ES-I3 (cell line): ENCODE measurements around the gene LAPTM5.
"Not testable (repeated sequence)": the region's sequence is repeated elsewhere in the genome, so short reads cannot be mapped to it uniquely, and the experiment has no call there.

Experiments used
- H3K36me3 ChIP-seq: 2 replicates; pipeline ENCODE4 v1.6.1; 2013; ENCODE audit warnings: mild to moderate bottlenecking, low read length, control low read depth, moderate library complexity; ENCODE audit not compliant: insufficient read depth
- H3K4me1 ChIP-seq: 2 replicates; pipeline ENCODE4 v1.6.1; 2013; ENCODE audit warnings: mild to moderate bottlenecking, control low read depth, low read length; ENCODE audit not compliant: insufficient read depth
- H3K9ac ChIP-seq: 2 replicates; pipeline ENCODE4 v1.6.1; 2013; ENCODE audit warnings: low read depth, mild to moderate bottlenecking, low read length, moderate library complexity
- H3K9me3 ChIP-seq: 2 replicates; pipeline ENCODE4 v1.6.1; 2013; ENCODE audit warnings: mild to moderate bottlenecking, low read length, moderate library complexity; ENCODE audit not compliant: control insufficient read depth, insufficient read depth

LAPTM5 gene

DNA sequence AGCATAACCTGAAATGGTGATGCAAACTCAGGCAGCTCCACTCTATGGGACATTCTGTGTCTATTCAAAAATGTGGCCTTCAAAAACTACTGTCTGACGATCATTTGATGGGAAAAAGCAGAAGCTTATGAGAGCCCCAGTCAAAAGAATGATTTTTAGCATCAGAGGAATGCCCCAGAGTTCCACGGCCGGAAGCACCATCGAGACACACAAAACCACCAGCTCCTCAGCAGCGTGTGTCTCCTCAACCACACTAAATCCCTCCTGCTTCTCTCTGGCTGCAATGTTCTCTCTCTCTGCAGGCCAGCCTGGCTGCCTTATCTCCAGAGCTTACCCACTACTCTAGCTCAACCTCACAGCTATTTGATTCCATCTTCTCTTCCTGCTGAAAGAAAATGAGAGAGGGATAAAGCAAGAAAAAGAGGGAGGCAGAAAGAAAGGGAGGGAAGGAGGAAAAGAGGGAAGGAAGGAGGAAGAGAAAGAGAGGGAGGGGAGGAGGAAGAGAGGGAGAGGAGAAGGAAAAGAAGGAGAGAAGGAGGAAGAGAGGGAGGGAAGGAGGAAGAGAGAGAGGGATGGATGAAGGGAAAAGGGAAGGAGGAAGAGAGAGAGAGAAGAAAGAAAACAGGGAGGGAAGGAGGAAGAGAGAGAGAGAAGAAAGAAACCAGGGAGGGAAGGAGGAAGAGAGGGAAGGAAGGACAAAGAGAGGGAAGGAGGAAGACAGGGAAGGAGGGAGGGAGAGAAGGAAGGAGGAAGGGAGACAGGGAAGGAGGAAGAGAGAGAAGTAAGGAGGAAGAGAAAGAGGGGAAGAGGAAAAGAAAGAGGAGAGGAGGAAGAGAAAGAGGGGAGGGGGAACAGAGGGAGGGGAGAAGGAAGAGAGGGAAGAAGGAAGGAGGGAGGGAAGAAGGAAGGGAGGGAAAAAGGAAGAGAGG lies 33.5 kb upstream of the LAPTM5 start:
- Histone ChIP-seq H3K36me3 (no peaks in the 10 kb centered on the region), H3K4me1 (no peaks in the 10 kb centered on the region; the same call in 1 of the 2 replicates), H3K9ac (no peak overlapping the region), H3K9me3 (0 out of 2 replicates have a peak, but pooled peaks cover 2% of the 10 kb centered on the region)

DNA sequence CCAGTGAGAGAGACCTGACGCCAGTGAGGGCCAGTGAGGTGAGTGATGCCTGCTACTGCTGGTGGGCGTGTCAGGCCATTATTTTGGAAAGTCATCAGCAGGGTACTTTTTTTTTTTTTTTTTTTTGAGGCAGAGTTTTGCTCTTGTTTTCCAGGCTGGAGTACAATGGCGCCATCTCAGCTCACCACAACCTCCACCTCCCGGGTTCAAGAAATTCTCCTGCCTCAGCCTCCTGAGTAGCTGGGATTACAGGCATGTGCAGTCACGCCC lies 32.6 kb upstream of the LAPTM5 start:
- not testable (repeated sequence) for H3K9ac ChIP-seq, H3K36me3 ChIP-seq, H3K9me3 ChIP-seq, H3K4me1 ChIP-seq

DNA sequence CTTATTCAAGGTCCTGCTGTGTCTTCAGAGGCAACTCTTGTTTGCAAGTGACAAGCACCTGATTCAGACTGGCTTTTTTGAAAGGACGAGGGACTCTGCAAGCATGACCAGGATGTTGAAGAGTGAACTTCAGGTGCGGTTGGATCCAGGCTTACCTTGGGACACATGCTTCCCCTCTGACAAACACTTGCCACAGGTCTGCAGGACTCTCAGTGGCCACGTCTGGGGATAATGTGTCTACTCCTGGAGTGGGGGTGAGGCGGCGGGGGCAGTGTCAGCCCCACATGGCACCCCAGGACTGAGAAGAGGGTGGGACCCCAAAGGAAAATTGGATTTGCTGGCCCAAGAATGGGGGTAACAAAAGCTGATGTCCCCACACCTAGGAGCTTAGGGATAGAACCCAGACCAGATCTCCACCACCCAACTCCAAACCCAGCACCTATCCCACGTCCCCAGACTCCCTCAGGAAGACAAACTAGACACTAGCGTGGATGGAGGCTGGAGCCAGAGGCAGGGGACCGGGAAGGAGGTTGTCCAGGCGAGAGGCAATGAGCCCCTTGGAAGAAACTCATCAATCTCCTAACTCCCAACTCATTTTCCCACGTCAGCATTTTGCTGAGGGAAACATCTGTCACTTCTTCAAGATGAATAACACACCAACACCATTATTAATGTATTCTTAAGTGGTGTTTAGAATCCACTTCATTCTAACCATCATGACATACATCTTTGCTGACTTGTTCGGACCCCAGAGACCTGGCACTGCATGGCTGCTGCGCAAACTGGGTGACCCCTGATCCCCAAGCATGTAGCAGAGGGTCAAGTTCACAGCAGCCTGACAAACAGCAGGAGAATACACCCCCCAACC lies 32.0 kb upstream of the LAPTM5 start:
- Histone ChIP-seq H3K4me1 (no peaks in the 10 kb centered on the region; the same call in 1 of the 2 replicates), H3K9me3 (0 out of 2 replicates have a peak, but pooled peaks cover 2% of the 10 kb centered on the region), H3K36me3 (no peaks in the 10 kb centered on the region), H3K9ac (no peak overlapping the region)

DNA sequence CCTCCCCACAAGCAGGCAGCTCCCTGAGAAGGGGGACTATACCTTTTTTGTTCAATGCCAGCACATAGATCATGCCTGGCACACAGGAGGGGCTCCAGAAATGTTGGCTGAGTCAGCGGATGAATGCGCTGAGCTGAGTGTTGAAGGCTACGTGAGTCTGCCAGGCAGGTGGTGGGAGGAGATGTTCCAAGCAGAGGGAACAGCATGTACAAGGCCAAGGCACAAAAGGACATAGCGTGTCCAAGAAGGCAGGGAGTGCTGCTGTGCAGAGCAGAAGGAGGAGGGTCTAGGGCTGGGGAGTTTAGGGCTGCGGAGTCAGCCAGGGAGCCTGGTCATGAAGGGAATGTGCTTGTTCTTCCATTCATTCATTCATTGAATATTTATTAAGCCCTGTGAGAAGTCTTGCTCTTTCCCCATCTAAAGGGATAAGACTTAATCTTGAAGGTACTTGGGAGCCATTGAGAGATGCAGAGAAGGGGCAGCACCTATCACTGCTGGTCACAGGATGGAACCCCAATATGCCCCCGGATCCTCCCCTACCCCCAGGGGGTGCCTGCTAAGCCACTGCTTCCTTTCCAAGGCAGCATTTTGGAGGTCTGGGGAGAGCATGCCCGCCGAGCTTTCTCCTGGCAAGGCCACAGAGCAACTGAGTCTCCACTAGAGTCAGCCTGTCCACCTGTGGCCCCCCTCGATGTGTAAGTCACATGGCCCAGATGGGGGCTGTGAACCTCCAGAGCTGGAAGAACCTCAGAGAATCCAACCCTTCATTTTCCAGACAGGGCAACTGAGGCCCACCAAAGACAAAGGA lies 31.2 kb upstream of the LAPTM5 start:
- no peak overlapping the region for H3K9ac ChIP-seq
- H3K4me1 ChIP-seq = no peaks in the 10 kb centered on the region; the same call in 1 of the 2 replicates
- no peaks in the 10 kb centered on the region for H3K36me3 ChIP-seq
- 0 out of 2 replicates have a peak, but pooled peaks cover 2% of the 10 kb centered on the region for H3K9me3 ChIP-seq

DNA sequence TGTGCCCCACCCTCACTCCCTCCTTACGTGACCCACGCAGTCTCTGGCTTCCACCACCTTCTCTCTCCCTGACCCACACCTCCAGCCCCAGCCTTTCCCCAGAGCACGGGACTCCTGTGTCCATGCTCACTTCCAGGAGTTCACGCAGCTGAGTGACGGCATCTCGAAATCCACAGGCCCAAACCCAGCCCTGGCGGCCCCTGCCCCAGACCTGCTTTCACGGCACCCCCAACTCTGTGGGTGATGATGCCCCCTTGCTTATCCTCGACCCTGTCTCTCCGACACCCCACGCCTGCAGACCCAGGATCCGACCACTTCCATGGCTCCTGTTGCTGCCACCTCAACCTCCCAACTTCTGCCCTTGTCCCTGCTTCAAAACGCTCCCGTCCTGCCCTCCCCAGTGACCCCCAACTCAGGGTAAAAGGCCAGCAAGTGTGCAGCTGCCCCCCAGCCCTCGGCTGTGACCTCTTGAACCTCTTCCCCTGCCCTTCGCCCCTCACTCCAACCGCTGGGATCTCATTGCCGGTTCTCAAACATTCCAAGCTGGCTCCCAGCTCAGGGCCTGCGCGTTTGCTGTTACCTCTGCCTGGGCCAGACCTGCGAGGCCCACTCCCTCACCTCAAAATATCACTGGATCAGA lies 30.4 kb upstream of the LAPTM5 start:
- H3K36me3 ChIP-seq = no peaks in the 10 kb centered on the region
- H3K9me3 ChIP-seq = 0 out of 2 replicates have a peak, but pooled peaks cover 2% of the 10 kb centered on the region
- H3K9ac ChIP-seq = no peak overlapping the region
- H3K4me1 ChIP-seq = no peaks in the 10 kb centered on the region; the same call in 1 of the 2 replicates

DNA sequence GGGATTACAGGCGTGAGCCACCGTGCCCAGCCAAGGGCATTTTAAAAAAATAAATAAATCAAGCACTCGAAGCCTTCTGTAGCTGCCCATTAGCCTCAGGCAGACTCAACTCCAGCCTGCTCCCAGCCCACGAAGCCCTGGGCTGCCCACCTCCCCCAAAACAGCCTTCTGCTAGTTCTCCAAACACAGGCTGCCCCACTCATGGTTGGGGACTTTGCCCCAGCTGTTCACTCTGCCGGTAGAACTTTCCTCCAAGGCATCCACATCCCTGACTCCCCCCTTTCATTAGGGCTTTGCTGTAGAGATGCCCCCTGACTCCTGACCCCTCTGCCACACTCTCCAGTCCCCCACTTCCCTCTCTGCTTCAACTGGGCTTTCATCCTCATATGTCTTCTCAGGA lies 29.7 kb upstream of the LAPTM5 start:
- H3K4me1 ChIP-seq = no peaks in the 10 kb centered on the region; the same call in 1 of the 2 replicates
- 0 out of 2 replicates have a peak, but pooled peaks cover 2% of the 10 kb centered on the region for H3K9me3 ChIP-seq
- H3K36me3 ChIP-seq = no peaks in the 10 kb centered on the region
- no peak overlapping the region for H3K9ac ChIP-seq

DNA sequence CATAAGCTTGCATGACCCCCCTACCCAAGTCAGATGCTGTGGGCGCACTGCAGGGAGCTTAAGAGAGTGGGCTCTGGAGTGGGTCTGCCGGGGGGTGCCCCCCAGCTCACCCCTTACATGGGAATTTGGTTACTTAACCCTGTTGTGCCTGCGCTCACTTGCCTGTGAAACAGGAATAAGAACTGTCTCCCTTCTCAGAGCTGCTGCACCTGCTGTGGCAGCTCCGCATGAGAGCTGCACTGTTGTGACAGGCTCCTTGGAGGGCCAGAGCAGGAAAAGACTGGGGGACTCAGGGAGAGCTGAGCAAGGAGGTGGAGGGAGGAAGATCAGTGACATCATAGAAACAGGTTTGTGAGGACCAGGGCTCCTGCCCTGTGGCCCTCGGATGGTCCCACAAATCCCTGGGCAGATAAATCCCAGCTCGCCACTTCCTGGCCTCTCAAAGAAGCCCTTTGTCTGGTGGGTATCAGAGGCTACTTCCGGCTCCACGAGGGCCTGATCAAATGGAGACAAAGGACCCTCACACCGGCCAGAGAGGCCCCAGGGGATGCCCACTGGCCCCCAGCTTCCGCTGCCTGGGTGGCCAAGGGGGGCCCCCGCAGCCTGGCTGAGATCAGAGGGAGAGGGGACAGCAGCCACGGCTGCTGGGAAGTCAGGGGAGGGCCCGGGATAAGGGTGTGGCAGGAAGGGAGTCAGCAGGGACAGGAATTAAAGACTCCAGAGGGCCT lies 28.9 kb upstream of the LAPTM5 start:
- no peak overlapping the region for H3K9ac ChIP-seq
- no peaks in the 10 kb centered on the region; the same call in 1 of the 2 replicates for H3K4me1 ChIP-seq
- H3K36me3 ChIP-seq = no peaks in the 10 kb centered on the region
- no peaks in the 10 kb centered on the region for H3K9me3 ChIP-seq

DNA sequence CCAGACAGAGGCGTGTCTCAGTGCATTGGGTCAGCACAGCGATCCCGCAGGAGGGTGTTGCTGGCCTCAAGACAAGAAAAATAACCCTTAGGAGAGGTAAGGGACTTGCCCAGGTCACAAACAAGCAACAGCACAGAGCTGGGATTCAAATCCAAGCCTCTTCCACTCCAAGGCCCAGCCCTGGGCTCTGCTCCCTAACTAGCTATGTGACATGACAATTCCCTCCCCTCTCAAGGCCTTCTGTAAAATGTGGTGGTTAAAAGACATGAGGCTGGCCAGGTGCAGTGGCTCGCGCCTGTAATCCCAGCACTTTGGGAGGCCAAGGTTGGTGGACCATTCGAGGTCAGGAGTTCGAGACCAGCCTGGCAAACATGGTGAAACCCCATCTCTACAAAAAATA lies 28.1 kb upstream of the LAPTM5 start:
- no peaks in the 10 kb centered on the region for H3K9me3 ChIP-seq
- no peak overlapping the region for H3K9ac ChIP-seq
- no peaks in the 10 kb centered on the region for H3K36me3 ChIP-seq
- no peaks in the 10 kb centered on the region; the same call in 1 of the 2 replicates for H3K4me1 ChIP-seq

DNA sequence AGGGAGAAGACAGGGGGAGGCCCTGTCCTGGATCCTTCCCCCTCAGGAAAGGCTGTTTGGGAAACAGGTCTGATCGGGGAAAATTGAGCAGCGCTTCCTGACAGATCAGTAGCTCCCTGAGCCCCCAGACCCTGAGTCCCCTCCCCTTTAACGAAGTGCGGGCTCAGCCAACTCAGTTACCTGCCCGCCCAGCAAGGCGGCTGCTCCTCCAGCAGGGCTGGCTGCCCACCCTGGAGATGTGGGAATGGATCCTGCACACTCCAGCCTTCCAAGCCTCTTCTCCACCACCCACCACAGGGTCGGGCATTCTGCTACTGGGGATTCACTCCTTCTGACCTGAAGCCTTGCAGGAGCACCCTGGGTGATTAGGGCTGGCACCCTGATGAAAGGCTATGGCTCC lies 27.6 kb upstream of the LAPTM5 start:
- H3K4me1 ChIP-seq = no peaks in the 10 kb centered on the region; the same call in 1 of the 2 replicates
- H3K36me3 ChIP-seq = no peaks in the 10 kb centered on the region
- H3K9me3 ChIP-seq = no peaks in the 10 kb centered on the region
- no peak overlapping the region for H3K9ac ChIP-seq

DNA sequence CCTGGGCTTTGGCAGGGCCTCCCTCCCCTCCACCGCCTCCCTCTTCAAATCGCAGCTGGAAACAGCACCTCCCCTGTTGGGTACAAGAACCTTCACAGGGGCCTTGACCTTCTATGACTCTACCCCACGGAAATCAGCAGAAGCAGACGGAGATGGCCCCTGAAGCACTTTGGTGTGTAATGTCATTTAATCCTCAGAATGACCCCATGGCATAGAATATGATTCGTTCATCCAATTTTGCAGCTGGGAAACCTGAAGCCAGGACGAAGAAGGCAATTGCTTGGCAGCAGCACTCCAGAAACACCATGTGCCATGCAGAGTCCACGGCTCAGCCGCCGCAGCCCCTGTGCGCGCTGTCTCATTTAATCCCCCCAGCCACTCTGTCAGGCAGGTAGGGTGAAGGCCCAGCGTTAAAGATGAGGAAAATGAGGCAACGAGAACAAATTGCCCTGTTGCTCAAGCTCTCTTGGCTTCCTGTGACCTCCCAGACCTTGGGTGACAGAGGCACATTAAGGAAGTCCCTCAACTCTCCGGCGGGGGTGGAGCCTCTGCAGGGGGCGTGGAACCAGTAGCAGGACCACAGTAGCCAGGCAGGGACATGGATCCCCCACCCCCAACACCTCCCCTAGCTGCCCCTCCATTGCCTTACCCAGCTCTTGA lies 25.8 kb upstream of the LAPTM5 start:
- no peak overlapping the region for H3K9ac ChIP-seq
- H3K9me3 ChIP-seq = no peaks in the 10 kb centered on the region
- peaks cover 6% of the 10 kb centered on the region; the same call in 1 of the 2 replicates for H3K4me1 ChIP-seq
- H3K36me3 ChIP-seq = no peaks in the 10 kb centered on the region

DNA sequence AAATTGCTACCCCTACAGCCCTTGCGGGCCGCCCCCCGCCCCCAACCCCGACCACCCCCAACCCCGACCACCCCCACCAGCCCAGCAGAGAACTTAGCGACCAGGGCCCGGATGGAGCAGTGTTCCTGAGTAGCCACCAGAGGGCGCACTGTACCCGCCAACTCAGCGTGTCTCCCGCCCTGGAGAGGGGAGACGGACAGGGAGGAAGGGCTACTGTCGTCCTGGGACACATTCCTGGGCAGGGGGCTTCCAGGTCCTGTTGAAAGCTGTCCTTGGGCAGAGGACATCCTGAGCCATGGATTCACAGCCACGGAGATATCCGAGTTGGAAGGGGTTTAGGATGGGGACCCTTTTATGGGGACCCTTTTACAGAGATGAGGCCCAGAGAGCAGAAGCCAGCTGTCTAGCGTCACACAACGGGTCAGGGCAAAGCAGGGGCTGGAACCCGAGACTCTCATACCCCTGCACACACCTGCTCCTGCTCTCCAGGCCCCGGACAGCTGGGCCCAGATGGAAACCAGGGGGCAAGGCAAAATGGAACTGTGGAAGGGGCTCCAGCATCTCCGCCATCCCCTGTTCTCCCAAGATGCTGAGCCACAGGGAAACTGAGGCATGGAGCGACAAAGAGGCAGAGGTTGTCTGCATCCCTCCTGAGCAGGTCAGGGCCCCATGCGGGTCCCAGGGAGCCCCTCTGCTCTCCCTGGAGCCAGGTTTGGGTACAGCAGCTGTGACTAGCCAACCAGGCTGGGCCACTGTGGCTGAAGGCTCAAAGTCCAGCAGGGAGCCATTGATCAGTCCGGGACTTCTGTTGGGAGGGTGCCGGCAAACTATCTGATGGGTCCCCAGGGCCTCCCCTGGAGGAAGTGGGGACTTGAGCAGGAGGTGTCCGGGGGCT lies 25.0 kb upstream of the LAPTM5 start:
- no peaks in the 10 kb centered on the region for H3K9me3 ChIP-seq
- H3K9ac ChIP-seq = peak overlapping the region; percentile 28; the same call in 1 of the 2 replicates
- H3K4me1 ChIP-seq = peaks cover 6% of the 10 kb centered on the region; the same call in 1 of the 2 replicates
- no peaks in the 10 kb centered on the region for H3K36me3 ChIP-seq

DNA sequence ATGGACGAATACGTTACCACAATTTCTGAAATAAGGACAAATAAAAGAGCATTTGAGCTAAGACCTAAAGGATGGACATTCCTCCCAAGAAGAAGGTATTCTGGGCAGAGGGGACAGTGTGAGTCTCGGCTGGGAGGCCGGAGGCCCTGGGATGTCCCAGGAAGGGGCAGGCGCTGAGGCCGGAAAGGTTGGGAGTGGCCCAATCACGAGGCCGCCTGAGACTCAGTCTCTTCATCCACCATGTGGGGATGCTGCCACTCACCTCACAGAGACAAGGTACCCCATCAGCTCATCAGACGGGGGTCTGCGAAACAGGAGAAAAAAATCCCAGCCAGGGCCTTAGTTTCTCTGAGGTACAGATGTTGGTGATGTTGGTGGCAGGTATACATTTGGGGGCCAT lies 24.3 kb upstream of the LAPTM5 start:
- H3K36me3 ChIP-seq = no peaks in the 10 kb centered on the region
- H3K9ac ChIP-seq = no peak overlapping the region
- H3K9me3 ChIP-seq = no peaks in the 10 kb centered on the region
- H3K4me1 ChIP-seq = peaks cover 6% of the 10 kb centered on the region; the same call in 1 of the 2 replicates
